Nephron (organoid): ENCODE data around the gene RGS7.

Source experiments
- H3K27ac Mint-ChIP-seq, 3 experiments: 2 replicates each; pipeline ENCODE4 v1.8.0; 2020; ENCODE audit warnings: mixed read lengths in 3 of 3, mild to moderate bottlenecking in 2 of 3, moderate library complexity in 1 of 3
- H3K27me3 Mint-ChIP-seq: 2 replicates; pipeline ENCODE4 v1.8.0; 2021; ENCODE audit warnings: low read depth, mild to moderate bottlenecking, moderate library complexity, mixed read lengths
- H3K36me3 Mint-ChIP-seq: 2 replicates; pipeline ENCODE4 v1.8.0; 2020; ENCODE audit warnings: low read depth, mixed read lengths
- H3K4me1 Mint-ChIP-seq: 2 replicates; pipeline ENCODE4 v1.8.0; 2020; ENCODE audit warnings: mixed read lengths
- H3K4me3 Mint-ChIP-seq, 3 experiments: 2 replicates each; pipeline ENCODE4 v1.8.0; 2020; ENCODE audit warnings: mild to moderate bottlenecking in 3 of 3, mixed read lengths in 3 of 3, moderate library complexity in 2 of 3
- H3K9me3 Mint-ChIP-seq: 2 replicates; pipeline ENCODE4 v1.8.0; 2020; ENCODE audit warnings: mixed read lengths
- TF ChIP-seq, protein P1 (sequence below), 3 experiments: fragments of 200-600 bp; sonication (generic); IDR thresholded peaks; one replicate each; pipeline ENCODE4 v1.5.0; 2021; ENCODE audit warnings: antibody characterized with exemption in 3 of 3; ENCODE audit not compliant: unreplicated experiment in 3 of 3

Gene RGS7

DNA sequence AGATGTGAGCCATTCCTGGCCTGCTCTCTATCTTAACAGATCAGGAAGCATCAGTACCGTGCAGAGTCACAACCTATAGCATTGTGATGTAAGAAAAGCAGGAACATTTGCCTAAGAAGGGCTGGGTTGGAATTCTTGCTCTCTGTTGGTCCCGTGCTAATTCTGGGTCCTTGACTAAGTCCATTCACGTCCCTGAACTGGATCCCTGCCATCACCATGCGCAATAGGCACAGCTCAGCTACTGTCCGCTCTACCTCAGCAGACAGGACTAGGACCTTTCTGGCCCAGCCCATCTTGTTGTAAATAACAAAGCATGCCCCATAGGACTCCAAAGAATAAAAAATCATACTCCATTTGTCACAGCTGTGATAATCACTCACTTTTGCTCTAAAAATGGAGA lies 175.0 kb downstream of the RGS7 start:
- H3K9me3 Mint-ChIP-seq = no peaks in the 10 kb centered on the region
- no peak overlapping the region for H3K4me3 Mint-ChIP-seq
- H3K27me3 Mint-ChIP-seq = no peaks in the 10 kb centered on the region
- no peak overlapping the region for H3K27ac Mint-ChIP-seq
- TF ChIP-seq, protein P1, sequence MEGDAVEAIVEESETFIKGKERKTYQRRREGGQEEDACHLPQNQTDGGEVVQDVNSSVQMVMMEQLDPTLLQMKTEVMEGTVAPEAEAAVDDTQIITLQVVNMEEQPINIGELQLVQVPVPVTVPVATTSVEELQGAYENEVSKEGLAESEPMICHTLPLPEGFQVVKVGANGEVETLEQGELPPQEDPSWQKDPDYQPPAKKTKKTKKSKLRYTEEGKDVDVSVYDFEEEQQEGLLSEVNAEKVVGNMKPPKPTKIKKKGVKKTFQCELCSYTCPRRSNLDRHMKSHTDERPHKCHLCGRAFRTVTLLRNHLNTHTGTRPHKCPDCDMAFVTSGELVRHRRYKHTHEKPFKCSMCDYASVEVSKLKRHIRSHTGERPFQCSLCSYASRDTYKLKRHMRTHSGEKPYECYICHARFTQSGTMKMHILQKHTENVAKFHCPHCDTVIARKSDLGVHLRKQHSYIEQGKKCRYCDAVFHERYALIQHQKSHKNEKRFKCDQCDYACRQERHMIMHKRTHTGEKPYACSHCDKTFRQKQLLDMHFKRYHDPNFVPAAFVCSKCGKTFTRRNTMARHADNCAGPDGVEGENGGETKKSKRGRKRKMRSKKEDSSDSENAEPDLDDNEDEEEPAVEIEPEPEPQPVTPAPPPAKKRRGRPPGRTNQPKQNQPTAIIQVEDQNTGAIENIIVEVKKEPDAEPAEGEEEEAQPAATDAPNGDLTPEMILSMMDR (IDR thresholded peaks at IDR 0.05; ENCODE audit: unreplicated experiment in 3 of 3) = no peak
- peaks cover 4% of the 10 kb centered on the region for H3K4me1 Mint-ChIP-seq
- no peaks in the 10 kb centered on the region for H3K36me3 Mint-ChIP-seq

- Mint-ChIP-seq H3K9me3 (no peaks in the 10 kb centered on the region), H3K4me1 (peaks cover 4% of the 10 kb centered on the region), H3K4me3 (no peak overlapping the region), H3K36me3 (no peaks in the 10 kb centered on the region), H3K27ac (no peak overlapping the region), H3K27me3 (no peaks in the 10 kb centered on the region)
- TF ChIP-seq, protein P1 (IDR thresholded peaks at IDR 0.05; ENCODE audit: unreplicated experiment in 3 of 3) = no peak
These were observed 175.5 kb downstream of the RGS7 start for GRCh38 chr1:241181471-241181870.

DNA sequence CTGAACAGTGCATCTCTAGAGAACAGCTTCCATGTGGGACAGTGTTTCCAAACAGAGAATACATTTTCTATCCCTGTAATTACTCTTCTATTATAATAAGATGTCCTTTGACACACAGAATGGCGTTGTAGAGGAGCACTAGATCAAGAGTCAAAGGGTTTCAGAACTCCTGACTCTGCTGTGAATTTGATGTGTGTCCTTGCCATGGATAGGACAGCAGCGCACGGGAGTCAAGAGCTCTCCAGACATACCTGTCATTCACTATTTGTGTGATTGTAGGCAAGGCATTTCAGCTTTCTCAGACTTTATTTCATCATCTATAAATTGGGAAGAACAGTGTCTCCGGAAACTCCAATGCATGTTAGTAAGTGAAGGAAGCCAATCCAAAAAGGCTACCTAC lies 176.4 kb downstream of the RGS7 start:
- no peaks in the 10 kb centered on the region for H3K36me3 Mint-ChIP-seq
- no peak overlapping the region for H3K27ac Mint-ChIP-seq
- H3K9me3 Mint-ChIP-seq = no peaks in the 10 kb centered on the region
- TF ChIP-seq, protein P1 (IDR thresholded peaks at IDR 0.05; ENCODE audit: unreplicated experiment in 3 of 3) = no peak
- no peaks in the 10 kb centered on the region for H3K27me3 Mint-ChIP-seq
- H3K4me1 Mint-ChIP-seq = peaks cover 4% of the 10 kb centered on the region
- H3K4me3 Mint-ChIP-seq = no peak overlapping the region

DNA sequence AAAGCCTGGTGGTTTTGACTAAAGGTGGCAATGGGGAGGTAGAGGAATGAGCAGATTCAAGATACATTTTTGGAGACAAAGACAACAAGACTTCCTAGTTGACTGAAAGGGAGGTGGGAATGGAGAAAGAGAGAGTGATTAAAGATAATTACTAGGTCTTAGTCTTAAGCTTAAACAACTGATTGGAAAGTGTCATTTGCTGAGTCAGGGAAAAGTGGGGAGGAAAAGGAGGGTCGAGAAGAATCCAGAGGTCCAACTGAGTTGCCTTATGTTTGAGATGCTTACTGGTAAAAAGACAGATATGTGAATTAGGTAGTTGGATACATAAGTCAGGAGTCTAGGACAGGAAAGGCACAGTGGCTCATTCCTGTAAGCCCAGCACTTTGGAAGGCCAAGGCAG lies 179.3 kb downstream of the RGS7 start:
- H3K36me3 Mint-ChIP-seq = no peaks in the 10 kb centered on the region

DNA sequence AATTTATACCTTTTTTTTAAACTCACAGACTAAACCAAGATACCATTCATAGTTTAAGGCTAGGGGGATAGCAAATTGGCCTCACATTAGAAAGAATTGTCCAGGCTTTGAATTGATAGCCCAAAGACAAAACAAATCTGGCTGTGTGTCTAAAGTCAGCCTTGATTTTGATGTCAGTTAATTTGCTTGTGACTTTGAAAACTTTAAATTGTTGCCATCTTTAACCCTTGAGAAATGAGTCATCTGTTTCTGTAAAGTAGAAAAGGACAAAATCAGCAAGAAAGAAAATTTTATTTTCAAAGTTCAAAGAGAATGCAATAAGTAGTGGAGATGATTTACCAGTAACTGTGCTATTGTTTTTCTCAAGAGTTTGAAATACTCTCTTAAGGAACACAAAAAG lies 184.5 kb downstream of the RGS7 start:
- H3K4me1 Mint-ChIP-seq = peaks cover 33% of the 10 kb centered on the region
- peak overlapping the region; percentile 92 to 96 (median 92) for H3K27ac Mint-ChIP-seq
- H3K27me3 Mint-ChIP-seq = no peaks in the 10 kb centered on the region
- no peak overlapping the region for H3K4me3 Mint-ChIP-seq
- no peaks in the 10 kb centered on the region for H3K9me3 Mint-ChIP-seq
- H3K36me3 Mint-ChIP-seq = no peaks in the 10 kb centered on the region
- TF ChIP-seq, protein P1 (IDR thresholded peaks at IDR 0.05; ENCODE audit: unreplicated experiment in 3 of 3) = no peak

More for the DNA sequence above, 179.3 kb downstream of the RGS7 start:
- Mint-ChIP-seq H3K9me3 (no peaks in the 10 kb centered on the region), H3K27ac (peak overlapping the region in 1 of 3 experiments; percentile 20), H3K4me1 (peaks cover 21% of the 10 kb centered on the region), H3K27me3 (no peaks in the 10 kb centered on the region), H3K4me3 (no peak overlapping the region)
- TF ChIP-seq, protein P1 (IDR thresholded peaks at IDR 0.05; ENCODE audit: unreplicated experiment in 3 of 3) = no peak

GRCh38 chr1:241171991-241172390 lies 185.0 kb downstream of the RGS7 start:
- H3K36me3 Mint-ChIP-seq = no peaks in the 10 kb centered on the region
- H3K4me1 Mint-ChIP-seq = peaks cover 33% of the 10 kb centered on the region
- no peaks in the 10 kb centered on the region for H3K27me3 Mint-ChIP-seq
- H3K27ac Mint-ChIP-seq = peak overlapping the region; percentile 92 to 96 (median 92)
- H3K9me3 Mint-ChIP-seq = no peaks in the 10 kb centered on the region
- TF ChIP-seq, protein P1 (IDR thresholded peaks at IDR 0.05; ENCODE audit: unreplicated experiment in 3 of 3) = no peak
- H3K4me3 Mint-ChIP-seq = no peak overlapping the region
